GM18502 (cell line): ENCODE results near the gene KLHL26.
A peak's percentile ranks its signal among the peaks of the same experiment; 100 is the strongest.

Experiments
- ATAC-seq: cut with Tn5 transposase; IDR thresholded peaks from one replicate; pipeline ENCODE4 v1.9.1; 2021; ENCODE audit warnings: mild to moderate bottlenecking; ENCODE audit not compliant: unreplicated experiment, poor library complexity

Gene KLHL26

DNA sequence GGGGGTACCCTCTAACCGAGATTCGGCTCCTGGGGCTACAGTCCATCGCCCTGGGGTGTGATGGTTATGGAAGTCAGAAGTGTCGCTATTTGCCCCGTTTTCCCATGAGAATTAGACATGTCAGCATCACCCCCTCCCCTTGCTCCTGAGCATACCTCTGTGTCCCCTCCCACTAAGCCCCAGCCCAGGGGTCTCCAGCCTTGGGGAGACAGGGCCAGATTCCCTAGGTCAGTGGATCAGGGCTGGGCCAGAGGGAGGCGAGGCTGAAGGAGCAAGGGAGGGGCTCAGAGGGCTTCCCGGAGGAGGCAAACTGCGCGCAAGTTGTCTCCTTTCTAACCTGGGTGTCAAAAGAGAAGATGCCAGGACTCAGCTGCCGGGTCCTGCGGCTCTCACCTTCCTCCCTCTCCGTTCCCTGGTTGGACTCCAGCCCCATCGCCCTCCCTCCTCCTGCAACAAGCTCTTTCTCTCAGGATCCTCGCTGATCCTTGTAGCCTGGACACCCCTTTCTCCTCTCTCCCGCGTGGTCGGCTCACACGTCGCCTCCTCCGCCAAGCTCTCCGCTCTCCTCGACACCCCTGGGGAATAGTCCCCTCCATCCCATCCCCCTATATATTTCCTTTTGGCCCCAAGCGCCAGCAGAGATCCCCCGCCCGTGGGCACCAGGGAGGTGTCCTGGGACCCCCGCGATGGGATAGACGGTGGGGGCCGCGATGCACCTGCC is 24.6 kb upstream of the KLHL26 start:
- no peak for ATAC-seq

DNA sequence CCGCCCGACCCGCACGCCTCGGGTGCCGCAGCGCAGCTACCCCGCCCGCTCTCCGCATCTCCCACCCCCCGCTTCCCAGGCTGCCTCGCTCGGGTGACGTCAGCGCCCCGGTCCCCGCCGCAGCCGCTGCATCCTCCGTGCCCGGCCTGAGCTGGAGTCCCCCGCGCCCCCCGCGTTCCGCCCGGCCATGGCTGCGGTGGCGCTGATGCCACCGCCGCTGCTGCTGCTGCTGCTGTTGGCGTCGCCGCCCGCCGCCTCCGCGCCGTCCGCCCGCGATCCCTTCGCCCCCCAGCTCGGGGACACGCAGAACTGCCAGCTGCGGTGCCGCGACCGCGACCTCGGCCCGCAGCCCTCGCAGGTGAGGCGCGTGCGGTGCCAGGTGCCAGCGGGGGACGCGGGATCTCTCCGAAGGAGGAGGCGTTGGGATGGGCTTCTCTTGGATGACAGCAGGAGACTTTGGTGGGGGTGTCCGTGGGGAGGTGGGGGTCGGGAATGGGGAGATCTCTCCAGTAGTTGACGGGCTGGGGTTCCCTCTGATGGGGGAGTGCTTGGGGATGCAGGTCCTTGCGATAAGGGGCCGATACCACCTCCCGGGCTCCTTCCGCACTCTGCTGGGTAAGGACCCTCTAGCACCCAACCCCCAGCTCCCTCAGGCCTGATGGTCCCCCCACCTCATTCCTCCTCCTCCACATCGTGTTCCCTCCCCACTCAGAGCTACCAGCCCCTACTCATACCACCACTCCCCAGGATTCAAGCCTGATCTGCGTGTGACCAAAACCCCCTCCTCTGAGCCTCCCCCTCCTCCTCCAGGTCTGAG is 23.8 kb upstream of the KLHL26 start, which contains the start of gene TMEM59L:
Gene TMEM59L (plus strand): TSS at position 99 of the 817 bp plus-strand sequence. CDS start 89 bp downstream, at position 188.
- no peak for ATAC-seq

DNA sequence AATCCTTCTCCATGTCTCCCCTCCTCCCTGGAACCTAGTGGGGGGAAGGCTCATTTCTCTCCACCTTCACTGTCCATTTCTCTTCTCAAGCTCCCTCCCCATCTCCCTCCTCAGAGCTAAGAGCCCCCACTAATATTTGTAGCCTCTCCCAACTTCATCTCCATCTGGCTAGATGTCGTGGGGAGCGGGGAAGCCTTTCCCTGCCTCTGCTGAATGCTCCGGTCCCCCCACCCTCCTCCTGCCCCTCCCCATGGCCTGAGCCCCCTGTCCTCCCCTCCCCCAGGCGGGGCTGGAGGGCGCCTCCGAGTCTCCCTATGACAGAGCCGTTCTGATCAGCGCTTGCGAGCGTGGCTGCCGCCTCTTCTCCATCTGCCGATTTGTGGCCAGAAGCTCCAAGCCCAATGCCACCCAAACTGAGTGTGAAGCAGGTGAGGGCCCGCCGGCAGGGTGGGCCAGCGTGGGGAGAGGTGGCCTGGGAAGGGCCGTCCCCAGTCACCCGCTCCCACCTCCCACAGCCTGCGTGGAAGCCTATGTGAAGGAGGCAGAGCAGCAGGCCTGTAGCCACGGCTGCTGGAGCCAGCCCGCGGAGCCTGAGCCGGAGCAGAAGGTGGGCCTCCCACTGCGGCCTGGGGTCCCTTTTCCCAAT is 23.1 kb upstream of the KLHL26 start:
- no peak for ATAC-seq

DNA sequence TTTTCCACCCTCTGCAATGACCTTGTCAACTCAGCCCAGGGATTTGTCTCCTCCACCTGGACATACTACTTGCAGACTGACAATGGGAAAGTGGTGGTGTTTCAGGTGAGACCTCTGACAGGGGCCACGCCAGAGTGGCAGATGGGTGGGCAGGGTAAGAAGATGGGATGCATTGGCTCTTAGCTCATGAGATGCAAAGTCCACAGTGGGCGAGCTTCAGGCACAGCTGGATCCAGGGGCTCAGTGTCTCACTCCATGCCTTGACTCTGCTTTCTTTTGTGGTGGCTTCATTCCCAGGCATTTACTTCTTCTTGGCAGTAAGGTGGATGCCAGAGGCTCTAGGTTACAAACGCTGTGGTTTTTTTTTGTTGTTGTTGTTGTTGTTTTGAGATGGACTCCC is 20.8 kb upstream of the KLHL26 start:
- ATAC-seq, result no peak

DNA sequence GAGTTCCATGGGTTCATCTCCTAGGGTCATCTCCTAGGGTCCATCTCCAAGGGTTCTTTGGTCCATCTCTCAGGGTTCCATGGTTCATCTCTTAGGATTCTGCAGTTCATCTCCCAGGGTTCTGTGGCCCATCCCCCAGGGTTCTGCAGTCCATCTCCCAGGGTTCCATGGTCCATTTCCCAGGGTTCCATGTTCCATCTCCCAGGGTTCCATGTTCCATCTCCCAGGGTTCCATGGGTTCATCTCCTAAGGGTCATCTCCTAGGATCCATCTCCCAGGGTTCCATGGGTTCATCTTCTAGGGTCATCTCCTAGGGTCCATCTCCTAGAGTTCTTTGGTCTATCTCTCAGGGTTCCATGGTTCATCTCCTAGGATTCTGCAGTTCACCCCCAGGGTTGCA is 19.3 kb upstream of the KLHL26 start:
- no peak for ATAC-seq

DNA sequence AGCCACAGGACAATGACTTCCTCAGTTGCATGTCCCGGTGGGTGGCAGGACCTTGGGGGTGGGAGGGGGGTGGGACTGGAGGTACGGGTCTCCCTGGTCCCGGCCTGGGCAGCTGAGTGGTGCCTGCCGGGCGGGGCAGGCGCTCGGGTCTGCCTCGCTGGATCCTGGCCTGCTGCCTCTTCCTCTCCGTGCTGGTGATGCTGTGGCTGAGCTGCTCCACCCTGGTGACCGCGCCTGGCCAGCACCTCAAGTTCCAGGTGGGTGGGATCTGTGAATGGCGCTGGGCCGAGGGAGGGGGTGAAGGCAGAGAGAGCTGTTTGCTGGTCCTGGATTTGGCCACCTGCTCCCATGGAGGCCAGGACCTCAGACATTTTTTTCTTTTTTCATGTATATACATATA is 18.6 kb upstream of the KLHL26 start:
- no peak for ATAC-seq

DNA sequence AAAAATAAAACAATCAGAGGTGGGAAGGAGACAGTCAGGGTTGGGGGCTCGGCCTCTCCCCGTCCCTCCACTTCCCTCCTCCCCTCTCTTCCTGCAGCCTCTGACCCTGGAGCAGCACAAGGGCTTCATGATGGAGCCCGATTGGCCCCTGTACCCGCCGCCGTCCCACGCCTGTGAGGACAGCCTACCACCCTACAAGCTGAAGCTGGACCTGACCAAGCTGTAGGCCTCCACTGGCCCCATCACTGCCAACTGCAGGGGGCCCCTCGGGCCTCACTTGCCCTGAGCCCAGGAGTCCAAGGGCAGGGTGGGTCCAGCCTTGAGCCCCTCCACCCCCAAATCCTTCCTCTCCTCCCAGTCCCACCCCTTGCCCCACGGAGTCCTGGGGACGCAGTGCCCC is 16.5 kb upstream of the KLHL26 start:
- ATAC-seq, result no peak

DNA sequence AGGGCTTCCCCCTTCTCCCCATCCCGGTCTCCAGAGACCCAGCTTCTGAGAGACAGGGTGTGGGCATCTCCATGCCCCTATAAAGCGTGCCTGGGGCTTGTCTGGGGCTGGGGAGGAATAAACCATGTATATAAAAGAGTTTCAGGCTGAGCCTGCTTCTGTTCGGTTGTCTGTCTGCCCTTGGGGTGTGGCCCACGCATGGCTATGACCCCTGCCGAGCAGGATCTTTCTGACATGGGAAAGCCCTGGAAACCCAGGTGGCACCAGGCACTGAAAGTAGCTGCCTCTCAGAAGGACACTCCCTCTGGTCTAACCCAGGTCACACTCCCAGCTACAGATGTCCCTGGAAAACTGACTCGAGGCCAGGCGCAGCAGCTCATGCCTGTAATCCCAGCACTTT is 15.9 kb upstream of the KLHL26 start:
- no peak for ATAC-seq

DNA sequence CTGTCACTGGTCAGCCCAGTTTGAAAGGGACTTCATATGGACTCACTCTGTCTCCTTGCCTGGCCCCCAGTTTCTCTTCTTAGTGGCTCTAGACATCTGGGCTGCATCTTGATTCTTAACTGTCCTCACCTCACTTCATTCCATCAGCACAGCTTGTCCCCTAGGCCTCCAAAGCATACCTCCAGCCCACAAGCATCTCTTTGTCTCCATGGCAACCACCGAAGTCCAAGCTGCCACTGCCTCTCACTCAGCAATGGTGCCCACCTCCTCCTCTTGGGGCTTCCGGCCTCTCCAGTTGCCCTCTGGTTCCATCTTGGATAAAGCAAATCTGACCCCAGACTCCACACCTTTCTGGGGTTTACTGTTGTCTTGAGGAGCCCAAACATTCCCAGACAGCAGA is 9.9 kb upstream of the KLHL26 start:
- ATAC-seq, result no peak

DNA sequence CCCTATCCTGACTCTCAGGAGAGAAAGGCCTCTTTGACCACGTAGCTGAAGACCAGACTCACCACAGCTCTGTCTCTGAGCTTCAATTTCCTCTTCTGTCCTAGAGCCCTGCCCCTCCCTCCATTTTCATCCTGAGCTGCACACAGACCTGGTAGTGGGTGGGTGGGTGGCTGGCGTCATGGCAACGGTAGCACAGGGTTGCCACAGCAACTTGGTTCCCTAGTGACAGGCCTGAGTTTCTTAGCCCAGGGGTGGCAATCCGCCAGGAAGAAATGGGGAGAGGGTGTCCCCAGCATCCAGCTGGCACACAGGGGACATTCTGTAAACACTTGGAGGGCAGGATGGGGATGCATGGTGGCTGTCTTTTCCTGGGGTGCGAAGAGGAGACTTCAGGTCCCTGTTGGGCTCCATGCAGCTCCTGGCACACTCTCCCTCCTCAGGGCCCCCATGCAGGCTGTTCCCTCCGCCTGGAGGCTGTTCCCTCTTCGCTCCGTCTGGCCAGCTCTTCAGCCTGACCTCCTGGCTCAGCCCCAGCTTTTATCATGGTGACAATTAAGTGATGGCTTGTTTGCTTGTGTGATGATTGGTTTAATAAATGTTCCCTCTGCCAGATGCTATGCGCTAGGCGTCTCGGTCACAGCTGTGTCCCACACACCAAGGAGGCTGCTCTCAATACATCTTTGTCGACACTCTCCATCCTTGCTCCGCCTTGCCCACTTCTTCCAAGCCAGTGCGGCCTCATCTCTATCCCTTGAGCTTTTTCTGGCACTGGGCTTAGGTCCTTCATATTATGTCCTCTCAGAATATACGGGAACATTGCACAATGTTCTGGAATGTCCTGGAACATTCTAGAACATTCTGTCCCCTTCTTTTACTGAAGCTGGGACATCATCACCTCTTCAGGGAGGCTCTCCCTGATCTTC is 7.4 kb upstream of the KLHL26 start:
- no peak for ATAC-seq

DNA sequence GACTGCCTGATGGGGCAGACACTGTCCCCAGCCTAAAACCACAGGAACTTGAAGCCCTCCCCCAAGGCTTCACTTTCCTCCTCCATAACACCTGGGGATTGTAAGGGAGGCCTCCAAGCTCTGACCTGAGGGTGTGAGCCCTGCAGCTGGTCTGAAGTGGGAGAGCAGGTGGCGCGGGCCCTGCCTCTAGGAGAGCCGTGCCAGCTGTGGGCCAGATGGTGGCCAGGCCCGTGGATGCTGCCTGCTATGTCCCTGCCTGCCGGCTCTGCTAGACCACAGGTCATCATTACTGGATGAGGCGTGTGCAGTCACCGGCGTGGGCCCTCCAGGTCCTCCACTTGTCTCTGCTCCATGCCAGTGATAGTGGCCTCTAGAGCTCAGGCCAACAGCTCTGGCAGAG is 3.5 kb upstream of the KLHL26 start:
- ATAC-seq, result no peak

DNA sequence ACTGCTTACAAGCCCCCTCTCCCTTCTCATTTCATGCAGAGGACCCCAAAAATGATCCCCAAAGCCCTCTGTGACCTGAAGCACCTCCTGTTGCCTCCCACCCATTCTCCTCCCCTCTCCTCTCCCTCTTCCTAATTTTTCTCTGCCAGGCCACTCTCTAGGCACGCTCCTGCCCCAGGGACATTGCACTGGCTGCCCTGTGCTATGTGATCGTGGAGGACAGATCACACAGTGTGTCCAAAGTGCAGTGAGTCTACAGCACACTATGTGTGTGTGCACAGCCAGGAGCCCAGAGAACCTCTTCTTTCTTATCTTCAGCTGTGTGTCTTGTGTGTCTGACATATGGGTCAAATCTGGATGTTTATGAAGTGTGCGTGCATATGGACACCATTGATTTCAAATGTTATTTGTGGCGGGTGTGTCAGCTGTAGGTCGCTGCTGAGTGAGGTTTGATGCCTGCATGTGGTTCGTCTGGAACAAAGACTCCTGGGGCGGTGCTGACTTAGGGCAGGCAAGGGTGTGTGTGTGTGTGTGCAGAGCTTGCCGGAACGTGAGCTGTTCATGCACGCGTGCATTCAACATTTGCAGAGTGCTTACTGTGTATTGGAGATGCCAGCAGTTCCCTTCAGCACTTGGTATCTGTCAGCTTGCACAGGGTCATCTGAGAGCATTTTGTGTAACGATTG is 2.1 kb upstream of the KLHL26 start:
- ATAC-seq, result no peak

DNA sequence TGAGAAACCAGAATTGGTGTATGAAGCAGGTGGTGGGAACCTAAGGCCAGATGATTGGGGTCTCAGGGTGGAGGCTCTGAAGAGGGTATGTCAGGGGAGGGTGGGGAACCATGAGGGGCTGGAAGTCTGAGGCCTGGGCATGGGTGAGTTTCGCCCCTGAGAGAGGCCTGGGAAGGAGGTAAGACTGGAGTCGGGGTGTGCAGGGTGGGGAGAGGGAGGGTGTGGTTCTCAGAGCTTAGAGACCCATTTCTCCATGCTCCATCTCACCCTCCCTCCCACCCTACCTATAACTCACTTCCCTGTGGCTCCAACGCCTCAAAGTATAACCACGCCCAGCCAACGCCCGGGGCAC is 1.0 kb upstream of the KLHL26 start:
- ATAC-seq, result no peak

DNA sequence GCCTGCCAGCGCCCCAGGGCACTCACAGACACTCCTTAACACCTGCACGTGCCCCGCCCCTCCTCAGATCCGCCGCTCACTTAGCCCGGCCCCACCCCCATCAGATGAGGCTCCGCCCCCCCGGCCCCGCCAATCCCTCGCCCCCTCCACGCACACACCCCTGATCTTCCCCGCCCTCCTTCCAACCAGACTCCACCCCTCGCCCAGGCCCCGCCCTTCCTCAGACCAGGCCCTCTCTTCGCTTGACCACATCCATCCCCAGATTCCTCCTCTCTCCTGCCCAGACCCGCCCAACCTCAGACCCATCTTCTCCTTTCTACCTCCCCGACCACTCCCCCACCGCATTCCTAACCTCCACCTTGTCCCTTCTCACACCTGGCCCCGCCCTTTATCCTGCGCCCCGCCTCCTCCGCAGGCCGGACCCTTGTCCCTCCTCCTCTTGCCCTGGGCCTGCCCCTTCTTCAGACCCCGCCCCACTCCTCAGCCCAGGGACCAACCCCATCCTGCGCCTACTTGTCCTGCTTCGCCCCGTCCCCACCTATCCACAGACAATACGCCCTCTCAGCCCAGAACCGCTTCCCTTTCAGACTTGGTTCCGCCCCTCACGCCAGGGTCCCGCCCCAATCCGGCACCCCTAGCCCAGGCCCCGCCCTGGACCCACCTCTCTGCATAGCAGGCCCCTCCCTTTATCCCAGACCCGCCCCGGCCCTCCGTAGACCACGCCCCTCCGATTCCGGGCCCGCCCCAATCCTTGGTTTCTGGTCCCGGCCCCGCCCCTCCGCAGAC is 452 bp upstream of the KLHL26 start:
- ATAC-seq, result peak; percentile 88

DNA sequence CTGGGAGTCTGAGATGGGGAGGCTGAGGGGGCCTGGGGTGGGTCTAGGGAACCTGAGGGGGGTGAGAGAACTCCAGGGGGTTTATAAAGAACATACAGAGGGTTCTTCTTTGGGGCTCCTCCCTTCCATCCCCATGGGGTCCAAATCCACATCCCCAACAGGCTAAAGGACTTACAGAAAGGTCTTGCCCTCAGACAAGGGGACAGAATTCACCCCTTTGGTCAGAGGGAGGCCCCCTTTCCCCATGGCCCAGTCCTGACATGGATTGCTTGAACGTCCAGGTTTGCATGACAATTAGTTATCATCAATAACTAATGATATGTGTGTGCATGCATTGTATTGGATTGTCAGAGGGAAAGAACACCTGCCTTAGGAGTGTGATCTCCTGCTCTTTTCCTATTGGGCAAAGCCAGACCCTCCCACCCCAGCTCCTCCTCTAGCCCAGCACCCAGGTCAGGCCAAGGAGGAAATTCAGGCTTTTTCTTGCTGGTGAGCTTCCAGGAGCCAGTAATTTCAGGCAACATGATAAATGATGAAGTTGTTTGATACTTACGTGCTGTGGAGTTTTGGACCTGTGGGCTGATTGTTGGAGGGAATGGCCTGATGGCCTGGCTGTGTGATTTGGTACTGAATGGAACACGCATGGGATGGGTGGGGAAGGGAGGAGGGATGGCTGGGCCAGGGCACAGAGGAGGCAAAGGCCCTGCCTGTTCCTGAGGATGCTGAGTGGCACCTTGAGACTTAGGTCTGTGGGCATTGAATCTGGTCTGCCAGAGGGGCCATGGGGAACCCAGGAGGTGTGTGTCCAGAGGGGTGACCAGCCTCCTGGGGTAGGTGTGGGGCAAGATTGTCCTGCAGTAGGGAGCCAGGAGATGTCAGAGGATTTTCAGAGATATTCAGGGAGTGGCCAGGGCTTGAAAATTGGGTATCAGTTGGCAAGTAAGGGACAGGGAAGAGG is 1.1 kb downstream of the KLHL26 start:
- no peak for ATAC-seq

DNA sequence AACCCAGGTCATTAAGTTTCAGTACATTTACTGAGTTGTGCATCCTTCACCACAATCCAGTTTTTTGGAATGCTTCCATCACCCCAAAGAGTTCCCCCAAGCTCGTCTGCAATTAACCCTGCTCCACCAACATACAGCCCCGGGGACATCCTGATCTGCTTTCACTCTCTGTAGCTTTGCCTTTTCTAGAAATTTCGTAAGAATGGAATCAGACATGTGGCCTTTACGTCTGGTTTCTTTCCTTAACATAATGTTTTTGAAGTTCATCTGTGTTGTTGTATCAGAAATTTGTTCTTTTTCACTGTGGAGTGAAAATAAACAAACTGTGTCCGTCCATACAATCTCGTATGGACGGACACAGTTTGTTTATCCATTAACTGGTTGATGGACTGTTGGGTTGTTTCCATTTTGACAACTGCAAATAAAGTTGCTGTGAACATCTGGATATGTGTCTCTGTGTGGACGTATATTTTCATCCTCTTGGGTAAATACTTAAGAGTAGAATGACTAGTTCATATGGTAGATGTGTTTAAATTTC is 2.9 kb downstream of the KLHL26 start:
- no peak for ATAC-seq

DNA sequence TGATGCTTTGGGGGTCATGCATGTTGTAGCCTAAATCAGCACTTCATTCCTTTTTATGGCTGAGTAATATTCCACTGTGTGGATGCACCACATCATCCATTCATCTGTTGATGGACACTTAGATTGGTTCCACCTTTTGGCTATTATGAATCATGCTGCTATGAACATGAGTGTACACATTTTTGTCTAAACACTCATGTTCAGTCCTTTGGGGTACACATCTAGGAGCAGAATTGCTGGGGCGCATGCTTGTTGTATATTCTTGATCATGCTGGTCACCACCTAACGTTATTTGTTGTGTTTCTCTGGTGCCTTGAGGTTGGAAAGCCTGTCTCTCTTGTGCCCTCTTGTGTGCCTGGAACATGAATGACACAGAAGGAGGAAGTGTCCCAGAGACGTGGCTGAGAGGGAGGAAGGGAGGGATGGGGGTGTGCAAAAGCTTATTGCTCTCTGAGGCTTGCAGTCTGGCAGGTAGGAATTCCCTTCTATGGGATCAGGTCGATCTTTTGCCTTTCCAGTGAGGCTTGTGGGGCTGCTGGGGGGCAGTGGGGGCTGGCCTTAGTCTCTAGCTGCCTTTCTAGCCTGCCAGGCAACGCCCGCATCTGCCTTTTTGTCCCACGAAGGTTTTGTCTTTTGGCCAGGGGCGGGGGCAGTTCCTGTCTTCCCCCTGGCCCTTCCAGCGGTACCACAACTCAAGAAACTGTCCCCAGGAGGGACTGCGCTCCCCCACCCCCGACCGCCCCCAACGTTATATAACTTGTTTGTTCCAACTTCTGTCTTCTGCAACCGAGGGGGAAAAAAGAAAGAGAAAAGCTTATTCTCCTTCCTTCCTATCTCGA is 7.6 kb downstream of the KLHL26 start:
- ATAC-seq, result no peak
